Raji (cell line): ENCODE results near the gene BABAM2.

Experiments
- POLR2A ChIP-seq: IDR thresholded peaks from 2 replicates; pipeline ENCODE4 v1.6.1; 2011; ENCODE audit warnings: low read depth, low read length, control low read depth; ENCODE audit not compliant: insufficient read depth

Gene BABAM2

GRCh38 chr2:28201671-28202180 lies 311.2 kb downstream of the BABAM2 start:
- no peak for TF ChIP-seq POLR2A

- TF ChIP-seq POLR2A = no peak
Observed at GRCh38 chr2:28202719-28203118, 312.2 kb downstream of the BABAM2 start.

- TF ChIP-seq POLR2A = no peak
Observed at GRCh38 chr2:28206762-28207161, 316.2 kb downstream of the BABAM2 start.

GRCh38 chr2:28209261-28209691 lies 318.7 kb downstream of the BABAM2 start:
- TF ChIP-seq POLR2A = no peak

GRCh38 chr2:28209864-28210263 lies 319.3 kb downstream of the BABAM2 start:
- no peak for TF ChIP-seq POLR2A

- TF ChIP-seq POLR2A = no peak
Observed at GRCh38 chr2:28210535-28210934, 320.0 kb downstream of the BABAM2 start.

GRCh38 chr2:28216331-28216730 lies 325.8 kb downstream of the BABAM2 start:
- no peak for TF ChIP-seq POLR2A

GRCh38 chr2:28217042-28217740 lies 326.7 kb downstream of the BABAM2 start:
- TF ChIP-seq POLR2A = no peak

GRCh38 chr2:28219138-28219537 lies 328.6 kb downstream of the BABAM2 start:
- TF ChIP-seq POLR2A = no peak

GRCh38 chr2:28219758-28220368 lies 329.3 kb downstream of the BABAM2 start:
- no peak for TF ChIP-seq POLR2A

GRCh38 chr2:28224648-28225472 lies 334.3 kb downstream of the BABAM2 start:
- TF ChIP-seq POLR2A = no peak

- TF ChIP-seq POLR2A = no peak
Observed at GRCh38 chr2:28225473-28226080, 335.0 kb downstream of the BABAM2 start.

GRCh38 chr2:28226558-28226957 lies 336.0 kb downstream of the BABAM2 start:
- no peak for TF ChIP-seq POLR2A

GRCh38 chr2:28227498-28227897 lies 337.0 kb downstream of the BABAM2 start:
- no peak for TF ChIP-seq POLR2A

- no peak for TF ChIP-seq POLR2A
Observed at GRCh38 chr2:28228434-28228995, 338.0 kb downstream of the BABAM2 start.
